HG03060 (cell line): Measurements from ENCODE around the gene SLC25A30.
"Not testable (repeated sequence)": the region's sequence is repeated elsewhere in the genome, so short reads cannot be mapped to it uniquely, and the experiment has no call there.

Source experiments
- ATAC-seq: cut with Tn5 transposase; IDR thresholded peaks from one replicate; pipeline ENCODE4 v1.9.1; 2021; ENCODE audit warnings: low read depth, moderate number of reproducible peaks; ENCODE audit not compliant: unreplicated experiment

Gene SLC25A30

DNA sequence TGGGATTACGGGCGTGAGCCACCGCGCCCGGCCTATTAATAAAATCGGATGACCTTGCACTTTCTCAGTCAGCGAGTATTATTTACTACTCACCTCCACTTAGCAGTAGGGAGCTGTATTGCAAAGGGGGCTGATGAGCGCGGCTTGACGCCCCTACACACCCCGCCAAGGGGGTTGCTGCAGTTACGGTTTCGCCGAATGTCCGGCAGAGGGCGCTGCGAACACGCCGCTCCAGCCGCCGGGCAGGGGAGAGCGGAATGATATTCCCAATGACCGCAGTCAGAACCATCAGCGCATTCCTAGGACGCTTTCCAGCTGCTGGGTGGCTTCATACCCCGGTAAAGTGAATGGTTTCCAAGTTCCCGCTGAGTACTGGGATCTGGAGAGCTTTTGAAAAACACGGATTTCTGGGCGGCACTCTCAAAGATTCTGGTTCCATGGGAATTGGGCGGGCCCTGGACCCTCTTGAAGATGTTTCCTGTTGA, 47.2 kb downstream of the SLC25A30 start:
- no peak for ATAC-seq

DNA sequence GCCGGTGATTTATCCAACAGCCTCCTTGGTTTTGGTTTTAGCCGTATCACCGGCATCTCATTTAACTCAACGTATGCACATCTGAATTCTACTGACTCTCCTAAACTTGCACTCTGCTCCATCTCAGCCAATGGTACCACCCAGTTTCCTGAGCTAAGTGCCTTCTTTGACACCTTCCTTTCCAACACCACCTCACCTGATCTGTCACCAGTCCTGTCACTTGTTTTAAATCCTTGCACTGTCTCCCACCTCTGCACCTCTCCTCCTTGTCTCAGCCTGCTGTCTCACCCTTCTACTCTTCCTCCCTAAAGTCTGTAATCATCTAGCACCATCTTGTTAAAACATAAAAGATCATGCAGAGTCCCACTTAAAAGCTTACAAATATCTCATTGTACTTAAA, 49.1 kb downstream of the SLC25A30 start:
- no peak for ATAC-seq

DNA sequence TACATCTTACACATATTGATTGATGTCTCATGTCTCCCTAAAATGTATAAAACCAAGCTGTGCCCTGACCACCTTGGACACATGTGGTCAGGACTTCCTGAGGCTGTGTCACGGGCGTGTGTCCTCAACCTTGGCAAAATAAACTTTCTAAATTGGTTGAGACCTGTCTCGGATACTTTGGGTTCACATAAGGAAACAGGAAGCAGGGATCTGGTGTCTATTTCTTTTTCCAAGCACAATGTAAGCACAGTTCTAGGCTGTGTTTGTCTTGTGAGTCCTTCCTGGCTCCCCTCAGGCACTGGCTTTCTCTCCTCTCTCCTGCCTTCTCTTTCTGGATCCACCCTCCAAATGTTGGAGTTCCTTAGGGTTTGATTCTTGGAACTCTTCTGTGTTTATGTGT, 49.6 kb downstream of the SLC25A30 start:
- ATAC-seq, result no peak

DNA sequence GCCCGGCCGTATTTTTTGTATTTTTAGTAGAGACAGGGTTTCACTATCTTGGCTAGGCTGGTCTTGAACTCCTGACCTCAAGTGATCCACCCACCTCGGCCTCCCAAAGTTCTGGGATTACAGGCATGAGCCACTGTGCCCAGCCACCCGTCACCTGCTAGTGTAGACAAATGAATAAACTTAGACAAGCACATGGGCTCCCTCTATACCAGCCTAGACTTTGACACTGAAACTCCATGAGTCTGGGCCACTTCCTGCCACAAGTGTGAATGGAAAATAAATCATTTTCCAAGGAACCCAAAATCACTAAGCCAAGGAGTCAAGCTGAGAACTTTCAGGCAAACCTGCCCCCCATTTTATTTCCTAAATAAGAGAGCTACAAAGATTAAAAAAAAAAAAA, 50.2 kb downstream of the SLC25A30 start:
- ATAC-seq, result no peak

DNA sequence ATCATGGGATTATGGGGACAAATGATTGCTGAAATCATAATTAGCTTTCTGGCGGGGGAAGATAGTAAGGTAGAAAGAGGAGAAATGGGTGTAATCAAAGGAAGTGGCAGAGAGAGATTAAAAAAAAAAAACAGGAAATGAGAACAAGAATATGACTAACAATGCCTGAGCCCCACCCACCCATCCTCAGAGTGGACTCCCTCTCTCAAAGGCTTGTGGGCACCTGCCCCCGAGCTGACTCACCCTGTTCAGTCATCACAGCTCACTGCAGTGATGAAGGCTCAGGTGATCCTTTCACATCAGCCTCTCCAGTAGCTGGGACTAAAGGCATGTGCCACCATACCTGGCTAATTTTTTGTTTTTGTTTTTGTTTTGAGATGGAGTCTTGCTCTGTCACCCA, 50.8 kb downstream of the SLC25A30 start:
- ATAC-seq, result peak; percentile 90

DNA sequence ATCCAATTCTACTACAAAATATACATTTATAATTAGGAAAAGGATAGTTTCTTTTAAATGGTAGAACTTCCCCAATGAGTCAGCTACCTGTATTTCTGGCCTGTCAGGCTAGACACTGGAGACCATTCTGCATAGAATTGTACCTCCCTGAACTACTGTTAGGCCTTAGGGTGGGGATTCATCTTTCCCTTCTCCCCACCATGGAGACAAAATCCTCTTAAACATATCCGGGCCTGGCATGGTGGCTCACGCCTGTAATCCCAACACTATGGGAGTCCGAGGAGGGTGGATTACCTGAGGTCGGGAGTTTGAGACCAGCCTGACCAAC, 52.7 kb downstream of the SLC25A30 start:
- ATAC-seq, result no peak

DNA sequence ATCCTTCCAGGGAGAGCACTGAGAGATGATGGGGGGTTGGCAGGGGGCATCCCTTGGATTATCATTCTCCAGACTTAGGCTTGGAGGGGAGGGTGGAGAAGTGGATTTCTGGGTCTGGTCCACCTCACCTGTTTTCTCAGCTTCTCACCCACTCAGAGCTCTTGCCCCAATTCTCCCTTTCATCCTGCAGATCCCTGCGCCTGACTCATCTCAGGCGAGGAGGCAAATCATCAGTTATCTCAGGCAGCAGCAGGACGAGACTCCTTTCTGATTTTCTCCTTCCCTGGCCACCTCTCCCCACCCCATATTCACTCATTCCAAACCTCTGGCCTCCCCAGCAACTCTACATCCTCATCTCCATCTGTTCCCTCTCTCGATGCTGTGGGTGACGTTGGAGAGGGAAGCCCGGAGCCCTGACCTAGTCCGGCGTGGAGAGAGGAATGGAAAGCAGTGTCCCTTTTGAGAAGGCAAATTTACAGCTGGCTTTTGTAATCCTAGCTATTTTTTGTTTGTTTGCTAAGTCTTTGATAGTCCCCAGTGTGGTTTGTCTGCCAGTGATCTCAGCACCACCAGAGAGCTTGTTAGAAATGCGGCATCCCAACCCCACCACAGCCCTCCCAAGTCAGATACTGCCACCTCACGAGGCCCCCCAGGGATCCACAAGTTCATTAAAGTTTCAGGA, 53.2 kb downstream of the SLC25A30 start:
- ATAC-seq, result no peak

DNA sequence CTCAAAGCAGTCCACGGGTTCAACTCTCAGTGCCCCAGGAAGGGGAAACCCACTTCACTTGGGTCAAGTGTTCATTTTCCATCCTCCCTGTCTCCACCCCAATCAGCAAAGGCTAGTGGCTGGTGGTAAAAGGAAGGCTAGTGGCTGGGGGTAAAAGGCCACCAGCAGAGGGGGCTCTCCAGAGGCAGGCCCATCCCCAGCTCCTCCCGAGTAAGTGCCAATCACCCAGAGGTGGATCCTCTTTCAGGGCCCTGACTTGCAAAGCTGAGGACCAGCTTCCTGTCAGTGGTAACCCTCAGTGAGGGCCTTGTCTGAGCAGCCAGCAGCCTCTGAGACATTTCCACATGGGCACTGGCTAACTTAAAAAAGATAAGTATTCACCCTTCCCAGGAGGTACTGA, 55.2 kb downstream of the SLC25A30 start:
- ATAC-seq, result no peak

DNA sequence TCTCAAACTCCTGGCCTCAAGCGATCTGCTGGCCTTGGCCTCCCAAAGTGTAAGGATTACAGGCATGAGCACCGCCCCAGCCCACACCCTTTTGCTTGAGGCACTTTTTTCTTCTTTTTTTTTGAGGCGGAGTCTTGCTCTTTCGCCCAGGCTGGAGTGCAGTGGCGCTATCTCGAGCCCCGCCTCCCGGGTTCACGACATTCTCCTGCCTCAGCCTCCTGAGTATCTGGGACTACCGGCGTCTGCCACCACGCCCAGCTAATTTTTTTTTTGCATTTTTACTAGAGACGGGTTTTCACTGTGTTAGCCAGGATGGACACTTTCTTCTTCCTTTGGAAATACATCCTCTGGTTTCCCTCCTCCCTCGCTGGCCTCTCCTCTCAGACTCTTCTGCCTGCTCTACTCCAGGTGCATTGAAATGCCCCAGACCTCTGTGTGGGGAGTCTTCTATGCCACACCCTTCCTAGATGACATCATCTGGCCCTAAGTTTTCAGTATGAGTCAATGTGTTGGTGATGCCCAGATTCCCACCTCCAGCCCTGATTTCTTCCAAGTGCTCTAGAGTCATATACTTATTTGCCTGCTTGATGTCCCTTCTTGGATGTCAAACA, 56.5 kb downstream of the SLC25A30 start:
- ATAC-seq, result no peak

DNA sequence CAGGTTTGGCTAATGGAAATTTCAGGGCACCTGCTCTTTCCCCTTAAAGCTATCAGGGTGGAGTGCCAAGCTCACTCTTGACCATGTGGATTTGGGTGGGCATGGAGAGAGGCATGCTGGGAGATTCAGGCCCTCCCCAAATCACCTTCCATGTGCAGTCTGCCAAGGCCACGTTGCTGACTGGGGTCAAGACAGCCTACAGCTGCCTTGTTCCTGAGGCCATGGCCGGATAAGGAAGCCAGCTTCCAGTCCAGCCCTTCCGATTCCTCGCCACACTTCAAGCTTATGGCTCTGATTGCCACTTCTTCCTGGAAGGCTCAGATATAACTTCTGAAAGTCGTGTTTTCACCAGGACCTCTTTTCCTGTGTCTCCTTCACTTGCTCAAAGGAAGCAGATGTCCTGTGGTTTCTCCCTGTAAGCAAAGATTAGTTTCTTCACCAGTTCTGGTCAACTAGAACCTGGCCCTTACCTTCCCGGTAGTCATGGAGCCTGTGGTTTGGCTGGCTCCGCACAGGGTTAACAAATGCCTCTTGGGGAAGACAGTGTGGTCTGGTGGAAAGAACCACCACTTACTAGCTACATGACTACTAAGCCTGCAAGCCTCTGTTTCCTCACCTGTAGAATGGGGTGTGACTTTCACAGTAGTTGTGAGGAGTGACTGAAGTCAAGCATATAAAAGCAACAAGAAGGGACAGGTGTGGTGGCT, 61.1 kb downstream of the SLC25A30 start:
- ATAC-seq, result no peak

DNA sequence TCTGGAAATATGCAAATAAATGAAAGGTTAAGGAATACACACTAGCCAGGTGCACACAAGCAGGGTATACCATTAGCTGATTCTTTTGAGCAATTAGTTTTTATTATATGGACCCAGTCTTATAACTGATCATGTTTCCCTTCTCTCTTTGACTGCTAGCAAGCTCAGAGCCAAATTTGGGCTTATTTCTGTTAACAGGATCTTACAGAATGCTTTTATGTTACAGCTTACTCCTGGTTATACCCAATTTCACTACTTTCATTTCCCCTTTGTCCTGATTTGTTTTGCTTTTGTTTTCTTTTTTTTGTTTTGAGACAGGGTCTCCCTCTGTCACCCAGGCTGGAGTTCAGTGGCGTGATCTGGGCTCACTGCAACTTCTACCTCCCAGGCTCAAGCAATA, 64.3 kb downstream of the SLC25A30 start:
- no peak for ATAC-seq

DNA sequence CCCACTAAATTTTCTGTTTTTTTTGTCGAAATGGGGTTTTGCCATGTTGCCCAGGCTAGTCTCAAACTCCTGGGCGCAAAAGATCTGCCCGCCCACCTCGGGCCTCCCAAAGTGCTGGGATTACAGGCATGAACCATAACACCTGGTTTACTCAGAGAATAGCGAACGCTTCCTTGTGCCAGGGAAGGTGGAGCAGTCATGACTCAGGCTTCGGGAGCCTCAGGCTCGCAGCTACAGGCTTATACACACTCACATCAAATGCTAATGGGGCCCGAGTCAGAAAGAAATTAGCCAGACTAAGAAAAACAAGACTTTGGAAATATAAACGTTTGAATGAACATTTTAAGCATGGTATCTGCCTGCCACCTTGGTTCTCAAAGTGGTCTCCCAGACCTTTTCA, 66.1 kb downstream of the SLC25A30 start:
- no peak for ATAC-seq

DNA sequence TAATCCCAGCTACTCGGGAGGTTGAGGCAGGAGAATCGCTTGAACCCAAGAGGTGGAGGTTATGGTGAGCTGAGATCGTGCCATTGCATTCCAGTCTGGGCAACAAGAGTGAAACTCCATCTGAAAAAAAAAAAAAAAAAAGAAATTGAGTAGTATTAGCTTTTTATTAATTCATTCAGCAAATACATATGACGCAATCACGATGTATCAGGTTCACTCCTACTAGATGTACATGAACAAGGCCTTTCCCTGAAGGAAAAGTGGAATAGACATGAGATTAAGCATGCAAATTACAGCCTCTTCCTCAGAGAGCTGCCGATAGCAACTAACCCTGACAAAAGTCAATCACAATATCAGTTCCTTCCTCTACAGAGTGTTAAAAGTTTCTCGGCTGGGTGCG, 68.0 kb downstream of the SLC25A30 start:
- ATAC-seq, result no peak

DNA sequence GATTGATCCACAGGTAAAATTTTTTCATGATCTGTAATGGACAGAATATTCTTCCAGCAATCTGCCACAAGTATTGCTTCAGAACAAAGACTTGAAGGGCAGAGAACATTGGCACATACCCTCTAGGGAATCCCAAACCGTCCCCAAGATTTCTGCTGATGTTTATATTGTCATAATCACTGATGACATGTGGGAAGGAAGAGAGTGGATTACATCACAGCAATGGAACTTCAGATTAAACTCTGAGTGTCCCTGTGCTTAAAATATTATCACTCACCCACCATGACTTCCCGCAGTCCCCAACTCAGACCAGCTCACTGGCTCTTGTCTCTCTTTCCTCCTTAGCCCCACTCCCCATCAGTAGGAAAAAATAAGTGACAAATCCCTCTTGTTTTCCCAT, 68.7 kb downstream of the SLC25A30 start:
- no peak for ATAC-seq

DNA sequence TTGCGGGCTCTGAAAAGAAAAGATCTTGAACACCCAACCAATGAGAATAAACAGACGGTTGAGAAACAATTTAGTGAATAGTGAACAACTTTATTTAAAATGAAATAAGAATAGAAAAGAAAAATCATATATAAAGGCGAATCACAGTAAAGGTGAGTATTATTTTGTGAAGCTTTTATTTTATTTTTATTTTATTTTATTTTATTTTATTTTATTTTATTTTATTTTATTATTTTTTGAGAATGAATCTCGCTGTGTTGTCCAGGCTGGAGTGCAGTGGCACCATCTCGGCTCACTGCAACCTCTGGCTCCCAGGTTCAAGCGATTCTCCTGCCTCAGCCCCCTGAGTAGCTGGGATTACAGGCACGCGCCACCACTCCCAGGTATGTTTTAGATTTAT, 74.1 kb downstream of the SLC25A30 start:
- not testable (repeated sequence) for ATAC-seq
